HuH-7 (cell line): Measurements from ENCODE around the gene HELLS.
A peak's percentile ranks its signal among the peaks of the same experiment; 100 is the strongest.
"Not testable (repeated sequence)": the region's sequence is repeated elsewhere in the genome, so short reads cannot be mapped to it uniquely, and the experiment has no call there.

Experiments used
- DNase-seq: peaks from one replicate; pipeline ENCODE4 v3.0.0; 2011; ENCODE audit warnings: low spot score

The HELLS gene

GRCh38 chr10:94607111-94607510 lies 61.5 kb downstream of the HELLS start:
- no peak for DNase-seq

- no peak for DNase-seq
These were observed 63.0 kb downstream of the HELLS start for GRCh38 chr10:94608559-94608958.

- no peak for DNase-seq
These were observed 69.0 kb downstream of the HELLS start for GRCh38 chr10:94614558-94614957.

- DNase-seq: no peak
These were observed 71.9 kb downstream of the HELLS start for GRCh38 chr10:94617389-94617944.

- no peak for DNase-seq
These were observed 77.1 kb downstream of the HELLS start for GRCh38 chr10:94622666-94623205.

GRCh38 chr10:94623572-94623971 lies 78.0 kb downstream of the HELLS start:
- no peak for DNase-seq

GRCh38 chr10:94626476-94626875 lies 80.9 kb downstream of the HELLS start:
- no peak for DNase-seq

GRCh38 chr10:94627511-94627910 lies 81.9 kb downstream of the HELLS start:
- no peak for DNase-seq

- DNase-seq: peak; percentile 20
These were observed 84.6 kb downstream of the HELLS start for GRCh38 chr10:94630017-94630688.

GRCh38 chr10:94631077-94631875 lies 85.7 kb downstream of the HELLS start:
- no peak for DNase-seq

- DNase-seq: no peak
These were observed 87.4 kb downstream of the HELLS start for GRCh38 chr10:94632954-94633353.

GRCh38 chr10:94638097-94638496 lies 92.5 kb downstream of the HELLS start:
- not testable (repeated sequence) for DNase-seq

GRCh38 chr10:94639902-94640301 lies 94.3 kb downstream of the HELLS start:
- no peak for DNase-seq

GRCh38 chr10:94640562-94640961 lies 95.0 kb downstream of the HELLS start:
- no peak for DNase-seq

GRCh38 chr10:94641480-94641879 lies 95.9 kb downstream of the HELLS start:
- DNase-seq: no peak

GRCh38 chr10:94644352-94644751 lies 98.8 kb downstream of the HELLS start:
- no peak for DNase-seq

GRCh38 chr10:94645285-94645684 lies 99.7 kb downstream of the HELLS start:
- DNase-seq: no peak
